B cell (primary cell): ENCODE data around the gene EXOC4. TPM values are rescaled to one million over a fixed set of nuclear protein-coding genes. Genes with fewer than 3 reads are reported as not detected.

ENCODE experiments used
- ATAC-seq: fragments of 200-7000 bp; cut with Tn5 transposase; one replicate; pipeline ENCODE4 v1.10.0; 2021; ENCODE audit warnings: low read depth, mild to moderate bottlenecking, moderate number of reproducible peaks, moderate library complexity
- CTCF ChIA-PET: fragments of 350-600 bp; sonication (Branson Sonifier 250); formaldehyde crosslinking; loops from one replicate; lab custom pipeline; 2021; ENCODE audit warnings: antibody characterized with exemption, inconsistent platforms; lab: Charles Lee
- POLR2A ChIA-PET: fragments of 350-600 bp; sonication (Branson Sonifier 250); formaldehyde crosslinking; loops from one replicate; lab custom pipeline; 2021; ENCODE audit warnings: antibody characterized with exemption; lab: Charles Lee
- DNase-seq: peaks from one replicate; pipeline ENCODE4 v3.0.0; 2013
- H2AFZ ChIP-seq: 2 replicates; pipeline ENCODE4 v1.6.1; 2012; ENCODE audit warnings: mild to moderate bottlenecking, low read depth, low read length; ENCODE audit not compliant: insufficient read depth, poor library complexity, severe bottlenecking
- H3K27ac ChIP-seq, 2 donors: 1 replicate in 1 of 2; 2 replicates in 1 of 2; pipeline ENCODE4 v1.5.1; 2012 to 2013; ENCODE audit warnings: low read length in 2 of 2, mild to moderate bottlenecking in 2 of 2, moderate library complexity in 1 of 2
- H3K27me3 ChIP-seq, 4 experiments: fragments of 200-600 bp in 1 of 4; sonication (generic) in 1 of 4; replicated peaks in 1 of 4; 1 replicate in 2 of 4; 2 replicates in 2 of 4; pipeline versions ENCODE4 v1.6.1 to v1.7.0; 2013 to 2016; ENCODE audit warnings: low read length in 3 of 4, mild to moderate bottlenecking in 2 of 4, mixed read lengths in 1 of 4, moderate library complexity in 1 of 4; ENCODE audit not compliant: insufficient read depth in 4 of 4, control insufficient read depth in 3 of 4; ENCODE audit errors: control extremely low read depth in 1 of 4
- H3K36me3 ChIP-seq, 2 experiments: replicated peaks in 1 of 2; 1 replicate in 1 of 2; 2 replicates in 1 of 2; pipeline versions ENCODE4 v1.6.1 to v1.7.1; 2013; ENCODE audit warnings: low read length in 1 of 2; ENCODE audit not compliant: insufficient read depth in 2 of 2, control insufficient read depth in 1 of 2; ENCODE audit errors: control extremely low read depth in 1 of 2, extremely low read depth in 1 of 2
- H3K4me1 ChIP-seq, 2 donors: fragments of 200-600 bp in 1 of 2; sonication (generic) in 1 of 2; 1 replicate in 1 of 2; 2 replicates in 1 of 2; pipeline versions ENCODE4 v1.5.1 to v1.6.1; 2013 to 2017; ENCODE audit warnings: low read length in 2 of 2; ENCODE audit not compliant: control insufficient read depth in 2 of 2, insufficient read depth in 2 of 2
- H3K4me2 ChIP-seq: replicated peaks from 2 replicates; pipeline ENCODE3; 2012; ENCODE audit warnings: mild to moderate bottlenecking, low read depth, low read length; ENCODE audit not compliant: poor library complexity, severe bottlenecking
- H3K4me3 ChIP-seq, 5 experiments: fragments of 200-600 bp in 1 of 5; sonication (generic) in 1 of 5; 1 replicate in 3 of 5; 2 replicates in 2 of 5; pipeline versions ENCODE4 v1.5.1 to v1.7.0; 2011 to 2016; ENCODE audit warnings: low read length in 4 of 5, mild to moderate bottlenecking in 4 of 5, low read depth in 2 of 5, control low read depth in 1 of 5, moderate library complexity in 1 of 5; ENCODE audit not compliant: insufficient read depth in 1 of 5; ENCODE audit errors: control extremely low read depth in 1 of 5, extremely low read depth in 1 of 5
- H3K79me2 ChIP-seq: fragments of 200-600 bp; sonication (generic); one replicate; pipeline ENCODE4 v1.6.0; 2016; ENCODE audit warnings: low read length; ENCODE audit not compliant: control insufficient read depth, insufficient read depth
- H3K9ac ChIP-seq: fragments of 200-600 bp; sonication (generic); 2 replicates; pipeline ENCODE4 v1.6.1; 2017; ENCODE audit warnings: mild to moderate bottlenecking, low read length, moderate library complexity
- H3K9me3 ChIP-seq, 3 donors: one replicate each; pipeline versions ENCODE4 v1.6.1 to v1.7.1; 2013; ENCODE audit warnings: low read length in 2 of 3; ENCODE audit not compliant: control insufficient read depth in 2 of 3, insufficient read depth in 1 of 3; ENCODE audit errors: control extremely low read depth in 1 of 3
- H4K20me1 ChIP-seq: 2 replicates; pipeline ENCODE4 v1.6.0; 2012; ENCODE audit warnings: mild to moderate bottlenecking, low read length; ENCODE audit not compliant: insufficient read depth, control insufficient read depth, poor library complexity, severe bottlenecking
- H3K27ac Mint-ChIP-seq: one replicate; pipeline ENCODE4 v1.8.0; 2021; ENCODE audit warnings: mixed read lengths
- H3K27me3 Mint-ChIP-seq: one replicate; pipeline ENCODE4 v1.8.0; 2021; ENCODE audit warnings: mixed read lengths
- H3K4me1 Mint-ChIP-seq: one replicate; pipeline ENCODE4 v1.8.0; 2021; ENCODE audit warnings: mixed read lengths
- H3K4me3 Mint-ChIP-seq: one replicate; pipeline ENCODE4 v1.8.0; 2021; ENCODE audit warnings: mixed read lengths
- H3K9me3 Mint-ChIP-seq: one replicate; pipeline ENCODE4 v1.8.0; 2022; ENCODE audit warnings: mixed read lengths; ENCODE audit not compliant: insufficient read depth
- EZH2 ChIP-seq: IDR thresholded peaks from 2 replicates; pipeline ENCODE4 v1.6.1; 2012; ENCODE audit warnings: borderline replicate concordance, low read depth, mild to moderate bottlenecking, moderate library complexity, low read length; ENCODE audit not compliant: insufficient read depth, poor library complexity, severe bottlenecking
- WGBS: methylation state at CpG from one replicate; pipeline ENCODE4 v1.1.5; 2013; ENCODE audit warnings: missing lambda C conversion rate; ENCODE audit not compliant: insufficient coverage; 5-methylcytosine and 5-hydroxymethylcytosine counted together
- intact Hi-C: fragments of 100-400 bp; cut with micrococcal nuclease; formaldehyde crosslinking; loops from one replicate; pipeline ENCODE4 v1.10.0; 2022
- polyA plus RNA-seq: library from polyadenylated mRNA; depleted of rRNA; stranded (reverse); fragments of >200 nt; gene quantifications from 2 replicates; pipeline ENCODE4 v1.2.3, GENCODE V29; 2012
- total RNA-seq, 2 donors: library from RNA; stranded (reverse); fragments of 120-200 nt in 1 of 2; gene quantifications; 1 replicate in 1 of 2; 2 replicates in 1 of 2; pipeline versions ENCODE4 v1.2.3 to v1.2.4, GENCODE V29; 2013 to 2022
- TF ChIP-seq, protein P1 (sequence below): fragments of 200-600 bp; IDR thresholded peaks from one replicate; pipeline ENCODE4 v1.8.0; 2022; ENCODE audit warnings: antibody characterized with exemption, mild to moderate bottlenecking

Gene EXOC4
- total and polyA plus RNA-seq, 2 donors (not counting 1 experiment from before 2014, with no cell fraction given), result 16.7 to 135 TPM

DNA sequence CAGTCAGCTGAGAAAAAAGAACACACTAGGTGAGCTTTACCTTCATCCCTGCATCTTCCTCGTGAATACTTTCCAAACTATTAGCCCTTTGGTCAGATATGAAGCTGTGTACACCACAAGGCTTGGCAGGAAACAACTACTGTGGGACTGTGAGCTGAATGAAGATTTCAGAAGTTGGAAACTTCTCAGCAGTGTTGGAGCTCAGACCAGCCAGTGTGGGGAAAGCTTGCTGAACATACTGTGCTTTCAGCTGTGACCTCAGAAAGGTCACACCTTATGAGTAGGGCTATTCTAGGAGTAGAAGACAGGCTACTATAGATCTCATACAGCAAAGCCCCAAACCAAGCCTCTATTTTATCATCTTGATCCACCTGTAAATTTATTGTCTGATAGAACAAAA is 123.6 kb downstream of the EXOC4 start:
- no peak overlapping the region for H3K4me3 Mint-ChIP-seq
- H3K4me1 Mint-ChIP-seq, result no peaks in the 10 kb centered on the region
- CTCF ChIA-PET, result no interaction called here

DNA sequence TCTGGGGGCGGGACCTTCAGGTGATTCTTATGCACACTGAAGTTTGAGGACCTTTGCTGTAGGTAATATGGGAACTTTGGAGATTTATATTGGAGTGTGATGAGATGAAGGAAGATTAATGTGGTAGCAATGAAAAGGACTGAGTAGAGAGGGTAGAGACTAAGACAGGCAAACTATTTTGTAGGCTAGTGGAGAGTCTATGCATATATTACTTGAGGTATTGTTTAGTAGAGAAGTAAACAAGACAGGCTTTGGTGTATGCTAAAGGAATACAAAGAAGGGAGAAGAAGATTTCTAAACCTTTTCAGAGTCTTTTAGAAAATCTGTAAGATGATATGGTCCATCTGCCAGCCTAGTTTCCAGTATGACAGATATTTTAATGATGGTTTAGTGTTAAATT is 129.1 kb downstream of the EXOC4 start:
- H4K20me1 ChIP-seq, result no peaks in the 10 kb centered on the region
- peaks cover 4% of the 10 kb centered on the region for H3K79me2 ChIP-seq
- H3K27ac Mint-ChIP-seq, result no peak overlapping the region
- no peak for DNase-seq
- H3K27me3 ChIP-seq, result no peaks in the 10 kb centered on the region
- no peak overlapping the region for H3K27ac ChIP-seq
- CTCF ChIA-PET, result no interaction called here
- H3K4me1 ChIP-seq, result no peaks in the 10 kb centered on the region
- intact Hi-C loops, result no loop called here
- TF ChIP-seq EZH2, result no peak
- TF ChIP-seq, protein P1, sequence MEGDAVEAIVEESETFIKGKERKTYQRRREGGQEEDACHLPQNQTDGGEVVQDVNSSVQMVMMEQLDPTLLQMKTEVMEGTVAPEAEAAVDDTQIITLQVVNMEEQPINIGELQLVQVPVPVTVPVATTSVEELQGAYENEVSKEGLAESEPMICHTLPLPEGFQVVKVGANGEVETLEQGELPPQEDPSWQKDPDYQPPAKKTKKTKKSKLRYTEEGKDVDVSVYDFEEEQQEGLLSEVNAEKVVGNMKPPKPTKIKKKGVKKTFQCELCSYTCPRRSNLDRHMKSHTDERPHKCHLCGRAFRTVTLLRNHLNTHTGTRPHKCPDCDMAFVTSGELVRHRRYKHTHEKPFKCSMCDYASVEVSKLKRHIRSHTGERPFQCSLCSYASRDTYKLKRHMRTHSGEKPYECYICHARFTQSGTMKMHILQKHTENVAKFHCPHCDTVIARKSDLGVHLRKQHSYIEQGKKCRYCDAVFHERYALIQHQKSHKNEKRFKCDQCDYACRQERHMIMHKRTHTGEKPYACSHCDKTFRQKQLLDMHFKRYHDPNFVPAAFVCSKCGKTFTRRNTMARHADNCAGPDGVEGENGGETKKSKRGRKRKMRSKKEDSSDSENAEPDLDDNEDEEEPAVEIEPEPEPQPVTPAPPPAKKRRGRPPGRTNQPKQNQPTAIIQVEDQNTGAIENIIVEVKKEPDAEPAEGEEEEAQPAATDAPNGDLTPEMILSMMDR, result no peak
- no peak overlapping the region for H3K4me3 ChIP-seq
- no peaks in the 10 kb centered on the region for H3K27me3 Mint-ChIP-seq
- no peaks in the 10 kb centered on the region for H3K36me3 ChIP-seq
- no peak for ATAC-seq
- H3K9ac ChIP-seq, result no peak overlapping the region
- no peak overlapping the region for H3K4me2 ChIP-seq
- POLR2A ChIA-PET, result no interaction called here
- H2AFZ ChIP-seq, result no peak overlapping the region
- no peaks in the 10 kb centered on the region for H3K4me1 Mint-ChIP-seq
- peaks cover 3% of the 10 kb centered on the region for H3K9me3 Mint-ChIP-seq
- no peak overlapping the region for H3K4me3 Mint-ChIP-seq
- peaks cover 0 to 5% (median 0%) of the 10 kb centered on the region in 3 donors for H3K9me3 ChIP-seq
- WGBS, result 100% methylated on average over 1 of the region's 1 CpG

More for the DNA sequence above, 123.6 kb downstream of the EXOC4 start:
- Histone ChIP-seq H3K79me2 (no peaks in the 10 kb centered on the region), H3K9ac (no peak overlapping the region), H3K4me1 (no peaks in the 10 kb centered on the region), H4K20me1 (no peaks in the 10 kb centered on the region), H3K4me3 (no peak overlapping the region), H3K4me2 (no peak overlapping the region), H3K9me3 (peaks cover 0 to 5% (median 0%) of the 10 kb centered on the region in 3 donors), H3K27me3 (no peaks in the 10 kb centered on the region), H2AFZ (no peak overlapping the region), H3K36me3 (peaks cover 0 to 5% of the 10 kb centered on the region in 2 experiments), H3K27ac (no peak overlapping the region)
- TF ChIP-seq EZH2, result no peak
- TF ChIP-seq, protein P1, result no peak
- WGBS, result no CpG with 5 or more reads among the region's 1 CpG
- DNase-seq (no peak), ATAC-seq (no peak)
- intact Hi-C loops, result no loop called here
- Mint-ChIP-seq H3K27me3 (no peaks in the 10 kb centered on the region), H3K27ac (no peak overlapping the region), H3K9me3 (peaks cover 3% of the 10 kb centered on the region)
- POLR2A ChIA-PET, result no interaction called here
